H9 (cell line): Measurements from ENCODE around the gene YTHDC1. TPM values are rescaled to one million over a fixed set of nuclear protein-coding genes. Genes with fewer than 3 reads are reported as not detected.

Source experiments
- DNase-seq: peaks from one replicate; pipeline ENCODE4 v3.0.0-alpha.2; 2017
- H2AFZ ChIP-seq: one replicate; pipeline ENCODE4 v1.6.1; 2013; ENCODE audit warnings: mild to moderate bottlenecking, low read length, control low read depth, moderate library complexity
- H2AK5ac ChIP-seq: 2 replicates; pipeline ENCODE4 v1.6.1; 2013; ENCODE audit warnings: low read length, control low read depth, mixed read lengths; ENCODE audit not compliant: insufficient read length
- H2BK120ac ChIP-seq: one replicate; pipeline ENCODE4 v1.6.1; 2013; ENCODE audit warnings: low read depth, mild to moderate bottlenecking, low read length, control low read depth, inconsistent platforms; ENCODE audit not compliant: poor library complexity, severe bottlenecking
- H2BK12ac ChIP-seq: 2 replicates; pipeline ENCODE4 v1.6.1; 2013; ENCODE audit warnings: low read length, control low read depth, mixed read lengths, low read depth; ENCODE audit not compliant: insufficient read length
- H2BK15ac ChIP-seq: 2 replicates; pipeline ENCODE4 v1.6.1; 2013; ENCODE audit warnings: low read depth, low read length, control low read depth
- H2BK20ac ChIP-seq: one replicate; pipeline ENCODE4 v1.6.1; 2013; ENCODE audit warnings: low read depth, mild to moderate bottlenecking, low read length, control low read depth, inconsistent platforms; ENCODE audit not compliant: poor library complexity, severe bottlenecking
- H2BK5ac ChIP-seq: 2 replicates; pipeline ENCODE4 v1.6.1; 2013; ENCODE audit warnings: low read length, control low read depth, mixed read lengths; ENCODE audit not compliant: insufficient read length
- H3K14ac ChIP-seq: 2 replicates; pipeline ENCODE4 v1.6.1; 2013; ENCODE audit warnings: low read length, control low read depth; ENCODE audit not compliant: insufficient read depth
- H3K18ac ChIP-seq: 2 replicates; pipeline ENCODE4 v1.6.1; 2013; ENCODE audit warnings: low read depth, mild to moderate bottlenecking, mixed read lengths, low read length, control low read depth; ENCODE audit not compliant: insufficient read length
- H3K23ac ChIP-seq: 2 replicates; pipeline ENCODE4 v1.6.1; 2013; ENCODE audit warnings: low read length, control low read depth, mixed read lengths, low read depth; ENCODE audit not compliant: insufficient read length
- H3K23me2 ChIP-seq: 2 replicates; pipeline ENCODE4 v1.6.1; 2013; ENCODE audit warnings: low read depth, mild to moderate bottlenecking, mixed read lengths, low read length, control low read depth; ENCODE audit not compliant: insufficient read length, poor library complexity, severe bottlenecking
- H3K27ac ChIP-seq: 2 replicates; pipeline ENCODE4 v1.5.1; 2013; ENCODE audit warnings: low read length, control low read depth, mixed read lengths, low read depth; ENCODE audit not compliant: insufficient read length
- H3K27me3 ChIP-seq: 2 replicates; pipeline ENCODE4 v1.6.1; 2013; ENCODE audit warnings: low read length, control low read depth, inconsistent platforms; ENCODE audit not compliant: insufficient read depth
- H3K4ac ChIP-seq: 2 replicates; pipeline ENCODE4 v1.6.1; 2013; ENCODE audit warnings: low read depth, mild to moderate bottlenecking, control low read depth, inconsistent platforms, low read length, moderate library complexity
- H3K4me1 ChIP-seq: 2 replicates; pipeline ENCODE4 v1.6.1; 2013; ENCODE audit warnings: low read length, control low read depth, inconsistent platforms; ENCODE audit not compliant: insufficient read depth
- H3K4me2 ChIP-seq: 2 replicates; pipeline ENCODE4 v1.6.1; 2013; ENCODE audit warnings: low read length, control low read depth, mixed read lengths; ENCODE audit not compliant: insufficient read length, insufficient read depth
- H3K56ac ChIP-seq: 2 replicates; pipeline ENCODE4 v1.6.1; 2013; ENCODE audit warnings: low read depth, mild to moderate bottlenecking, mixed read lengths, low read length, control low read depth; ENCODE audit not compliant: insufficient read length
- H3K79me1 ChIP-seq: 2 replicates; pipeline ENCODE4 v1.6.1; 2013; ENCODE audit warnings: low read depth, mild to moderate bottlenecking, moderate library complexity, low read length, control low read depth, inconsistent platforms; ENCODE audit not compliant: insufficient read depth, poor library complexity, severe bottlenecking
- H3K79me2 ChIP-seq: 2 replicates; pipeline ENCODE4 v1.6.1; 2013; ENCODE audit warnings: low read length, control low read depth, inconsistent platforms; ENCODE audit not compliant: insufficient read depth
- H3K9ac ChIP-seq: 2 replicates; pipeline ENCODE4 v1.6.1; 2013; ENCODE audit warnings: low read length, control low read depth, mixed read lengths; ENCODE audit not compliant: insufficient read length; ENCODE audit errors: extremely low read depth
- H3K9me3 ChIP-seq: one replicate; pipeline ENCODE4 v1.6.1; 2013; ENCODE audit warnings: low read depth, low read length, inconsistent platforms; ENCODE audit not compliant: control insufficient read depth
- H3T11ph ChIP-seq: one replicate; pipeline ENCODE4 v1.6.1; 2013; ENCODE audit warnings: mild to moderate bottlenecking, low read length, control low read depth, inconsistent platforms
- H4K20me1 ChIP-seq: one replicate; pipeline ENCODE4 v1.6.1; 2013; ENCODE audit not compliant: control insufficient read depth, insufficient read length, insufficient read depth
- H4K5ac ChIP-seq: 2 replicates; pipeline ENCODE4 v1.6.1; 2013; ENCODE audit warnings: low read depth, mild to moderate bottlenecking, mixed read lengths, low read length, control low read depth; ENCODE audit not compliant: insufficient read length
- H4K8ac ChIP-seq: replicated peaks from 2 replicates; pipeline ENCODE4 v1.6.1; 2013; ENCODE audit warnings: low read length, control low read depth, mixed read lengths, low read depth; ENCODE audit not compliant: insufficient read length
- H4K91ac ChIP-seq: 2 replicates; pipeline ENCODE4 v1.6.1; 2013; ENCODE audit warnings: low read depth, mild to moderate bottlenecking, moderate library complexity, mixed read lengths, low read length, control low read depth; ENCODE audit not compliant: insufficient read length
- H3K27ac Mint-ChIP-seq, 3 experiments: 2 replicates in 2 of 3; 3 replicates in 1 of 3; pipeline ENCODE4 v1.8.0; 2020 to 2021; ENCODE audit warnings: mixed read lengths in 3 of 3, mild to moderate bottlenecking in 1 of 3, moderate library complexity in 1 of 3
- H3K27me3 Mint-ChIP-seq: 2 replicates; pipeline ENCODE4 v1.8.0; 2021; ENCODE audit warnings: low read depth, mild to moderate bottlenecking, moderate library complexity, mixed read lengths
- H3K36me3 Mint-ChIP-seq, 3 experiments: 2 replicates in 2 of 3; 3 replicates in 1 of 3; pipeline ENCODE4 v1.8.0; 2020 to 2021; ENCODE audit warnings: low read depth in 3 of 3, mixed read lengths in 3 of 3; ENCODE audit not compliant: insufficient read depth in 1 of 3
- H3K4me1 Mint-ChIP-seq, 2 experiments: 2 replicates each; pipeline ENCODE4 v1.8.0; 2020; ENCODE audit warnings: mixed read lengths in 2 of 2
- H3K4me3 Mint-ChIP-seq, 2 experiments: 2 replicates in 1 of 2; 3 replicates in 1 of 2; pipeline ENCODE4 v1.8.0; 2020 to 2021; ENCODE audit warnings: mild to moderate bottlenecking in 2 of 2, mixed read lengths in 2 of 2, moderate library complexity in 1 of 2
- H3K9me3 Mint-ChIP-seq, 2 experiments: 2 replicates in 1 of 2; 3 replicates in 1 of 2; pipeline ENCODE4 v1.8.0; 2020; ENCODE audit warnings: mild to moderate bottlenecking in 2 of 2, mixed read lengths in 2 of 2, moderate library complexity in 1 of 2
- WGBS: extraction: QIAGEN DNeasy Blood & Tissue Kit; methylation state at CpG from one replicate; pipeline ENCODE4 v1.1.7; 2013; ENCODE audit warnings: missing lambda C conversion rate, low lambda C conversion rate, mixed read lengths; ENCODE audit not compliant: insufficient read length; ENCODE audit errors: extremely low coverage; 5-methylcytosine and 5-hydroxymethylcytosine counted together
- total RNA-seq: library from RNA; stranded (reverse); gene quantifications from 2 replicates; pipeline ENCODE4 v1.2.1, GENCODE V29; 2021
- TF ChIP-seq, protein P1 (sequence below): fragments of 200-600 bp; sonication (generic); conservative IDR thresholded peaks from 3 replicates; pipeline ENCODE4 v1.8.0; 2021; ENCODE audit warnings: antibody characterized with exemption, mild to moderate bottlenecking

YTHDC1 gene
- total RNA-seq, 1 experiment from 2014 or later: 158 TPM

DNA sequence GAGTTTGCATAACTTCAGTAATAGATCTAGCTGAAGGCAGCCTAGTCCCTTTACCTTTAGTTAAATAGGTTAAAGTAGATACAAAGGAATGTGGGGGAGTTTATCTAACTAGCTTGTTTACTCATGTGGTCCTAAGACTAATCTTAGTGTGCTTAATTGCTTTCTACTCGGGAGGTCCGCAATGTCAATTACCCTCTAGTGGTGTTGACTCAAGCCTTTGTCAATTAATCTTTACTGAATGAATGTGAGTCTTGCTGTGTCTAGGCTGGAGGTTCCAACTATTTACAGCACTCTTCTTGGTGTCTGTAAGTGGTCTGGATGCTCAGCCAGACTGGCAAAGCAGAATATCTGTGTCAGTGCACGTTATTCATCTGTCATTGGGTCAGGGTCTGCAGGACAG lies 17.9 kb upstream of the YTHDC1 start:
- Histone ChIP-seq H4K5ac (no peak overlapping the region), H3K56ac (no peak overlapping the region), H3K4me2 (no peak overlapping the region), H3K4ac (no peak overlapping the region), H3K27ac (no peak overlapping the region), H2BK5ac (no peak overlapping the region), H2BK120ac (no peak overlapping the region), H3K23ac (no peak overlapping the region), H4K8ac (no peak overlapping the region), H2BK15ac (no peak overlapping the region), H3T11ph (no peak overlapping the region), H2AK5ac (no peak overlapping the region), H3K18ac (no peak overlapping the region), H3K27me3 (peaks cover 11% of the 10 kb centered on the region; the same call in 1 of the 2 replicates), H2AFZ (no peak overlapping the region), H2BK20ac (no peak overlapping the region), H3K9ac (no peak overlapping the region), H3K79me2 (no peaks in the 10 kb centered on the region; the same call in 1 of the 2 replicates), H3K23me2 (no peaks in the 10 kb centered on the region), H3K9me3 (peaks cover 7% of the 10 kb centered on the region), H3K4me1 (no peaks in the 10 kb centered on the region), H3K79me1 (no peaks in the 10 kb centered on the region), H4K20me1 (no peaks in the 10 kb centered on the region), H2BK12ac (no peak overlapping the region), H3K14ac (no peak overlapping the region), H4K91ac (no peak overlapping the region)
- Mint-ChIP-seq H3K36me3 (peaks cover 21 to 31% (median 28%) of the 10 kb centered on the region in 3 experiments), H3K27me3 (peaks cover 45% of the 10 kb centered on the region), H3K27ac (peak overlapping the region in 1 of 3 experiments; percentile 82; a peak in 1 of 7 replicates), H3K9me3 (peaks cover 31 to 34% of the 10 kb centered on the region in 2 experiments), H3K4me3 (no peak overlapping the region), H3K4me1 (peaks cover 26 to 27% of the 10 kb centered on the region in 2 experiments)
- no peak for DNase-seq
- no CpG with 5 or more reads among the region's 3 CpGs for WGBS
- TF ChIP-seq, protein P1, sequence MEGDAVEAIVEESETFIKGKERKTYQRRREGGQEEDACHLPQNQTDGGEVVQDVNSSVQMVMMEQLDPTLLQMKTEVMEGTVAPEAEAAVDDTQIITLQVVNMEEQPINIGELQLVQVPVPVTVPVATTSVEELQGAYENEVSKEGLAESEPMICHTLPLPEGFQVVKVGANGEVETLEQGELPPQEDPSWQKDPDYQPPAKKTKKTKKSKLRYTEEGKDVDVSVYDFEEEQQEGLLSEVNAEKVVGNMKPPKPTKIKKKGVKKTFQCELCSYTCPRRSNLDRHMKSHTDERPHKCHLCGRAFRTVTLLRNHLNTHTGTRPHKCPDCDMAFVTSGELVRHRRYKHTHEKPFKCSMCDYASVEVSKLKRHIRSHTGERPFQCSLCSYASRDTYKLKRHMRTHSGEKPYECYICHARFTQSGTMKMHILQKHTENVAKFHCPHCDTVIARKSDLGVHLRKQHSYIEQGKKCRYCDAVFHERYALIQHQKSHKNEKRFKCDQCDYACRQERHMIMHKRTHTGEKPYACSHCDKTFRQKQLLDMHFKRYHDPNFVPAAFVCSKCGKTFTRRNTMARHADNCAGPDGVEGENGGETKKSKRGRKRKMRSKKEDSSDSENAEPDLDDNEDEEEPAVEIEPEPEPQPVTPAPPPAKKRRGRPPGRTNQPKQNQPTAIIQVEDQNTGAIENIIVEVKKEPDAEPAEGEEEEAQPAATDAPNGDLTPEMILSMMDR: no peak
